K562 (cell line): ENCODE measurements around the gene MICOS13. TPM values are rescaled to one million over a fixed set of nuclear protein-coding genes. Genes with fewer than 3 reads are reported as not detected.

Source experiments
- ATF1 ChIP-seq, 2 experiments: fragments of 450-650 bp in 1 of 2; IDR thresholded peaks; 2 replicates each; pipeline ENCODE4 v1.6.1; 2016; ENCODE audit warnings: missing compliant biosample characterization in 1 of 2, missing genetic modification characterization in 1 of 2
- CXXC5 ChIP-seq: fragments of 250-450 bp; sonication (Bioruptor Pico); IDR thresholded peaks from 2 replicates; pipeline ENCODE4 v1.8.0; 2022; ENCODE audit warnings: inconsistent platforms, mild to moderate bottlenecking, moderate library complexity
- DPF2 ChIP-seq: fragments of 450-650 bp; IDR thresholded peaks from 2 replicates; pipeline ENCODE4 v1.6.1; 2016
- ELK3 ChIP-seq: fragments of 450-650 bp; formaldehyde crosslinking; IDR thresholded peaks from 2 replicates; pipeline ENCODE4 v1.4.0; 2020; ENCODE audit warnings: mild to moderate bottlenecking
- FOSL1 ChIP-seq: fragments of 200-800 bp; sonication (Bioruptor generic); conservative IDR thresholded peaks from 2 replicates; pipeline ENCODE4 v1.6.1; 2016; ENCODE audit warnings: missing genetic modification characterization, missing compliant biosample characterization
- FOXP4 ChIP-seq: sonication (generic); formaldehyde crosslinking; IDR thresholded peaks from 2 replicates; pipeline ENCODE4 v1.8.0; 2022; ENCODE audit warnings: mild to moderate bottlenecking, missing genetic modification reagents, borderline replicate concordance
- GABPB1 ChIP-seq: sonication (generic); formaldehyde crosslinking; IDR thresholded peaks from 2 replicates; pipeline ENCODE4 v1.8.0; 2022; ENCODE audit warnings: mild to moderate bottlenecking, missing genetic modification reagents
- GMEB1 ChIP-seq: fragments of 250-450 bp; sonication (Bioruptor Pico); IDR thresholded peaks from 2 replicates; pipeline ENCODE4 v1.4.0; 2020; ENCODE audit warnings: mild to moderate bottlenecking
- MTF1 ChIP-seq: fragments of 250-450 bp; sonication (Bioruptor Pico); IDR thresholded peaks from 2 replicates; pipeline ENCODE4 v1.9.0; 2021; ENCODE audit warnings: moderate library complexity, mild to moderate bottlenecking, inconsistent platforms, borderline replicate concordance
- PCBP1 ChIP-seq: fragments of 200-400 bp; formaldehyde crosslinking; IDR thresholded peaks from 2 replicates; pipeline ENCODE4 v1.6.1; 2018; ENCODE audit warnings: mild to moderate bottlenecking, low read depth, low read length; ENCODE audit not compliant: poor library complexity, severe bottlenecking
- PKNOX1 ChIP-seq: fragments of 450-650 bp; IDR thresholded peaks from 2 replicates; pipeline ENCODE4 v1.6.1; 2016
- RNF2 ChIP-seq: sonication (generic); IDR thresholded peaks from 2 replicates; pipeline ENCODE4 v1.6.1; 2016
- SRF ChIP-seq, 2 experiments: fragments of 250-450, 450-650 bp in 1 of 2; sonication (Bioruptor Pico) in 1 of 2; sonication (generic) in 1 of 2; formaldehyde crosslinking; IDR thresholded peaks; 2 replicates each; pipeline versions ENCODE4 v1.5.0 to v1.5.1; 2020 to 2022; ENCODE audit warnings: mild to moderate bottlenecking in 1 of 2, missing genetic modification reagents in 1 of 2
- TCF7L2 ChIP-seq: fragments of 150-350 bp; IDR thresholded peaks from 2 replicates; pipeline ENCODE4 v1.6.1; 2016; ENCODE audit warnings: low read depth, mild to moderate bottlenecking, low read length, moderate library complexity
- THRB ChIP-seq: fragments of 450-650 bp; formaldehyde crosslinking; conservative IDR thresholded peaks from 2 replicates; pipeline ENCODE4 v1.4.0; 2022; ENCODE audit warnings: mild to moderate bottlenecking, missing genetic modification characterization
- ZBED1 ChIP-seq: IDR thresholded peaks from 2 replicates; pipeline ENCODE4 v1.6.1; 2014
- ZNF197 ChIP-seq: fragments of 200-800 bp; sonication (Bioruptor generic); IDR thresholded peaks from 2 replicates; pipeline ENCODE4 v1.6.1; 2016; ENCODE audit warnings: low read depth, missing genetic modification characterization, missing compliant biosample characterization
- ZNF384 ChIP-seq: IDR thresholded peaks from 2 replicates; pipeline ENCODE4 v1.6.1; 2012; ENCODE audit warnings: low read depth, low read length, improper control_type of control experiment
- ZNF431 ChIP-seq: sonication (generic); formaldehyde crosslinking; IDR thresholded peaks from 2 replicates; pipeline ENCODE4 v1.8.0; 2022; ENCODE audit warnings: mild to moderate bottlenecking, missing genetic modification reagents
- ZNF445 ChIP-seq: fragments of 250-450 bp; sonication (Bioruptor Pico); IDR thresholded peaks from 2 replicates; pipeline ENCODE4 v1.4.0; 2020; ENCODE audit warnings: low read depth, mild to moderate bottlenecking, moderate library complexity
- polyA plus RNA-seq, 8 experiments: library from polyadenylated mRNA; depleted of rRNA in 4 of 8; stranded (reverse) in 5 of 8; unstranded in 3 of 8; fragments of >200 nt; fragmentation: Nextera tagmentation in 2 of 8; fragmentation: Illumina TruSeq in 1 of 8; extraction: Ambion mirVana in 2 of 8; extraction: Trizol in 1 of 8; gene quantifications; 2 replicates each; pipeline versions ENCODE4 v1.2.1 to v1.2.3, GENCODE V29; 2011 to 2014; ENCODE audit warnings: inconsistent platforms in 1 of 8, missing spikeins in 1 of 8
- total RNA-seq, 7 experiments: library from RNA; depleted of rRNA in 6 of 7; stranded (reverse); fragments of >200 nt in 6 of 7; fragmentation: Illumina TruSeq in 2 of 7; extraction: Trizol in 2 of 7; gene quantifications; 2 replicates each; pipeline versions ENCODE4 v1.2.1 to v1.2.3, GENCODE V29; 2011 to 2021; ENCODE audit warnings: low replicate concordance in 1 of 7

Gene MICOS13
- total and polyA plus RNA-seq, 9 of the 15 experiments (the other 6 are each of a cell fraction or from before 2014, with no cell fraction given) = 15.5 to 220 (median 49.4) TPM

- TF ChIP-seq FOSL1 (tag) (peak; percentile 54), ZBED1 (no peak), MTF1 (no peak), PKNOX1 (no peak), ELK3 (no peak), TCF7L2 (peak; percentile 75), THRB (CRISPR knock-in tag) (peak; percentile 59; the same call in 1 of the 2 replicates), DPF2 (0 out of 2 replicates have a peak, but pooled peaks have one; percentile 4), GMEB1 (CRISPR knock-in tag) (peak; percentile 79), FOXP4 (CRISPR knock-in tag) (0 out of 2 replicates have a peak, but pooled peaks have one; percentile 73), CXXC5 (CRISPR knock-in tag) (peak; percentile 90), ZNF384 (0 out of 2 replicates have a peak, but pooled peaks have one; percentile 38), ZNF445 (CRISPR knock-in tag) (no peak), ZNF431 (0 out of 2 replicates have a peak, but pooled peaks have one; percentile 48), ATF1 (CRISPR knock-in tag; IDR thresholded peaks at IDR 0.05) (peak; percentile 58), ATF1 (tag; IDR thresholded peaks at IDR 0.05) (peak; percentile 94), SRF (CRISPR knock-in tag; IDR thresholded peaks at IDR 0.05) (peak in 1 of 2 experiments; percentile 65; a peak in 1 of 4 replicates), ZNF197 (peak; percentile 89; the same call in 1 of the 2 replicates), GABPB1 (CRISPR knock-in tag) (peak; percentile 95), RNF2 (peak; percentile 63; the same call in 1 of the 2 replicates), PCBP1 (peak; percentile 14)
Measured at GRCh38 chr19:5680437-5681368, at the start of gene MICOS13, which contains the start of gene HSD11B1L (continued).
